Measurements from ENCODE around the gene KDM4C.
"Not testable (repeated sequence)": the region's sequence is repeated elsewhere in the genome, so short reads cannot be mapped to it uniquely, and the experiment has no call there.

The KDM4C gene

DNA sequence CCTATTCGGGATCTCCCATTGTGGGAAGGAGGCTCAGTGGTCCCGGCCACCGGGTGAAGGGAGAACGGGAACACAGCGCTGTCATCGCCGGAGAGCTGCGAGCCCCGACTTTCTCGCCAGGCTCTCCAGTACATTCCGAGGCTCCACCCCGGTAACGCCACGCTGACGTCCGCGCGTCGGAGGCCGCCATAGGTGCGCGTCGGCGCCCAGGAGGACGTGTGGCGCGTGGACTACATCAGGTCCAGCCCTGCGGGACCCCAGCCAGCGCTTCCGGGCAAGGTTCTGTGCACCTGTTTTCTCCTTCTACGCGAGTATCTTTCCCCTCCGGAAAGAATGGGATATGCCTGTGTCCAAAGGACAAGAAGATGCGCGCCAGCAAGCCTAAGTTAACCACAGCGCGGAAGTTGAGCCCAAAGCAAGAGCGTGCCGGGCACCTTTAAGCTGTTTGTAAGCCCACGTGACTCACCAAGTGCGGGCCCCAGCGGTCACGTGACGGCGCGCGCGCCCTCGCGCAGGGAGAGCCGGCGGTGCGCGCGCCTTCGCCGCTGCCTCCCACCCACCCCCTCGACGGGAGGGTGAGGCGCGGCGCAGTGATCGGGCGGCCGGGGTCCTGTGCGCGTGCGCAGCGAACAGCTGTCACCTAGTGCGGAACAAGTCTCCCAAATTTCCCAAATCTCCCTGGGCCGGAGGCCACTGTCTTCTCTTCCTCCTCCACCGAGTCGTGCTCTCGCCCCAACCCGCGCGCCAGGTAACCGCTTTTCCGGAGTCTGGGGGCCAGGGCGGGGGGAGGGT is at the start of gene KDM4C:
KDM4C (plus strand) TSS at position 518 of the 792 bp plus-strand sequence. CDS start 35,016 bp downstream, outside the sequence.
- H3K4me1 ChIP-seq (ENCODE audit: control insufficient read depth, insufficient read depth, low read length, unreplicated experiment), result peaks cover 10% of the 10 kb centered on the region
- peak within 1 kb of the TSS; percentile 90 for H3K4me3 ChIP-seq (ENCODE audit: low read depth, low read length)
- peak within 1 kb of the TSS; percentile 91 for H3K27ac ChIP-seq (ENCODE audit: low read depth, low read length)
- peak within 1 kb of the TSS; percentile 80 for H2AFZ ChIP-seq (ENCODE audit: low read length, unreplicated experiment)
- H3K36me3 ChIP-seq (ENCODE audit: insufficient read depth, low read length), result no peaks in the 10 kb centered on the region
- H3K79me2 ChIP-seq (ENCODE audit: control insufficient read depth, insufficient read depth, low read length, unreplicated experiment), result peaks cover 38% of the 10 kb centered on the region
- no peaks in the 10 kb centered on the region for H3K27me3 ChIP-seq (ENCODE audit: insufficient read depth, low read length)

- no peak overlapping the region for H2AFZ ChIP-seq (ENCODE audit: low read length, unreplicated experiment)
- no peak overlapping the region for H3K27ac ChIP-seq (ENCODE audit: low read depth, low read length)
- H3K27me3 ChIP-seq (ENCODE audit: insufficient read depth, low read length), result no peaks in the 10 kb centered on the region
- no peaks in the 10 kb centered on the region for H3K4me1 ChIP-seq (ENCODE audit: control insufficient read depth, insufficient read depth, low read length, unreplicated experiment)
- no peak overlapping the region for H3K4me3 ChIP-seq (ENCODE audit: low read depth, low read length)
- no peaks in the 10 kb centered on the region for H3K79me2 ChIP-seq (ENCODE audit: control insufficient read depth, insufficient read depth, low read length, unreplicated experiment)
- H3K36me3 ChIP-seq (ENCODE audit: insufficient read depth, low read length), result no peaks in the 10 kb centered on the region
Measured at GRCh38 chr9:6708732-6709131, 49.0 kb upstream of the KDM4C start.

DNA sequence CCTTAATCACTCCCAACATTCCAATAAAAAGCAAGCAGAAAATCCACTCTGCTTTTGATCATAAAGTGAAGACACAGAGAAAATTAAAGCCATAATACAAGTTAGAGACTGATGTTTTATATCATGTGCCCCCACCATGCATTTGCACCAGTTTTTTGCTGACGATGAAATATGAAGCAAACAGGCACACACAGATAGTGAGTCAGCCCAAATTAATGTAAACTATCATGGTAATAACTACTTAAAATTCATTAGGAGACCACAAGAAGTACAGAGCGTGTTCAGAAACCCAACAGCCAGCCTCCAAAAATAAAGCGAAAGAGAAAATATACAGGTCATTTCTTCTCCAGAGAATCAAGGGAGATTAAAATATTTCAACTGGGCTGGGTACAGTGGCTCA is 46.4 kb upstream of the KDM4C start:
- Histone ChIP-seq H3K4me3 (ENCODE audit: low read depth, low read length) (no peak overlapping the region), H3K79me2 (ENCODE audit: control insufficient read depth, insufficient read depth, low read length, unreplicated experiment) (no peaks in the 10 kb centered on the region), H3K27ac (ENCODE audit: low read depth, low read length) (no peak overlapping the region), H3K4me1 (ENCODE audit: control insufficient read depth, insufficient read depth, low read length, unreplicated experiment) (no peaks in the 10 kb centered on the region), H3K36me3 (ENCODE audit: insufficient read depth, low read length) (no peaks in the 10 kb centered on the region), H3K27me3 (ENCODE audit: insufficient read depth, low read length) (no peaks in the 10 kb centered on the region), H2AFZ (ENCODE audit: low read length, unreplicated experiment) (no peak overlapping the region)

DNA sequence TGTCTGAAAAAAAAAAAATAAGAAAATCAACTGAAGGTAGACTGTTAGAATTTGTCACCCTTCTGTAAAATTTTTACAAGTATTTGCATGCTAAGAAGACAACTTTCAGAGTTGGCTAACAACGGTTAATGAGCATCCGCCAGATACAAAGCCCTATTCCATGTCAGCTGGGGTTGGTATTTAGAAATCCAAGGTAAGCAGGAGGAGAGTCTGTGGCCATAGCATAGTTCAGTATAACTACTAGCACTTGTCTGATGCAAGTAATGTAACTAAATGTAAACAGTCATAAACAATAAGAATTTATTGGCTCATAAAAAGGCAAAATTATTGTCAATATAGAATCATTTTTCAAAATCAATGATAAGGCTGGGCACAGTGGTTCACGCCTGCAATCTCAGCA is 45.7 kb upstream of the KDM4C start:
- Histone ChIP-seq H3K4me1 (ENCODE audit: control insufficient read depth, insufficient read depth, low read length, unreplicated experiment) (no peaks in the 10 kb centered on the region), H3K36me3 (ENCODE audit: insufficient read depth, low read length) (no peaks in the 10 kb centered on the region), H2AFZ (ENCODE audit: low read length, unreplicated experiment) (no peak overlapping the region), H3K4me3 (ENCODE audit: low read depth, low read length) (no peak overlapping the region), H3K27me3 (ENCODE audit: insufficient read depth, low read length) (no peaks in the 10 kb centered on the region), H3K27ac (ENCODE audit: low read depth, low read length) (no peak overlapping the region), H3K79me2 (ENCODE audit: control insufficient read depth, insufficient read depth, low read length, unreplicated experiment) (no peaks in the 10 kb centered on the region)

DNA sequence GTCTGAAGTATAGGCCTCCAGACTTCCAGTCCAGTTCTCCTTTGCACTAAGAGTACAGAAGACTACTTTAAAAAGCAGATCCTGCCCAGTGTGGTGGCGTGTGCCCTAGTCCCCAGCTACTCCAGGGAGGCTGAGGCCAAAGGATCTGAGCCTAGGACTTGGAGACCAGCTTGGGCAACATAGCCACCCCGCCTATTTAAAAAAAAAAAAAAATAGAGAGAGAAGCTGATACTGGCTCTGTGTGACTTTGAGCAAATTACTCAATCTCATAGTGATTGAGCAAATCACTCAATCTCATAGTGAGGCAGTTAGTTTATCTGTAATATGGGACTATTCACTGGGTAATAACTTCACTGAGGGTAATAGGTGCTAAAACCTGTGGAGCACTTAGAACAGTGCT is 43.6 kb upstream of the KDM4C start:
- no peaks in the 10 kb centered on the region for H3K79me2 ChIP-seq (ENCODE audit: control insufficient read depth, insufficient read depth, low read length, unreplicated experiment)
- H3K4me3 ChIP-seq (ENCODE audit: low read depth, low read length), result no peak overlapping the region
- no peaks in the 10 kb centered on the region for H3K27me3 ChIP-seq (ENCODE audit: insufficient read depth, low read length)
- H3K36me3 ChIP-seq (ENCODE audit: insufficient read depth, low read length), result no peaks in the 10 kb centered on the region
- no peak overlapping the region for H3K27ac ChIP-seq (ENCODE audit: low read depth, low read length)
- H3K4me1 ChIP-seq (ENCODE audit: control insufficient read depth, insufficient read depth, low read length, unreplicated experiment), result no peaks in the 10 kb centered on the region
- no peak overlapping the region for H2AFZ ChIP-seq (ENCODE audit: low read length, unreplicated experiment)

DNA sequence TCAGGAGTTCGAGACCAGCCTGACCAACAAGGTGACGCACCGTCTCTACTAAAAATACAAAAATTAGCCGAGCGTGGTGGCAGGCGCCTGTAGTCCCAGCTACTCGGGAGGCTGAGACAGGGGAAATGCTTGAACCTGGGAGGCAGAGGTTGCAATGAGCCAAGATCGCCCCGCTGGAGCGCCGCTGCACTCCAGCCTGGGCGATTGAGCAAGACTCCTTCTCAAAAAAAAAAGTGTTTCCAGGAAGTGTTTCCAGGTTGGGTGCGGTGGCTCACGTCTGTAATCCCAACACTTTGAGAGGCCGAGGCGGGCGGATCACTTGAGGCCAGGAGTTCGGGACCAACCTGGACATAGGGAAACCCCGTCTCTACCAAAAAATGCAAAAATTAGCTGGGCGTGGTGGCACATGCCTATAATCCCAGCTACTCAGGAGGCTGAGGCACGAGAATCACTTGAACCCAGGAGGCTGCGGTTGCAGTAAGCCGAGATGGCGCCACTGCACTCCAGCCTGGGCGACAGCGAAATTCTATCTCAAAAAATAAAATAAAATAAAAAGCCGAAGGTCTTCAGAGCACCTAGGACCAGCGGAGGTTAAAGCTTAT is 42.5 kb upstream of the KDM4C start:
- peak overlapping the region; percentile 69; the same call in 1 of the 2 replicates for H3K4me3 ChIP-seq (ENCODE audit: low read depth, low read length)
- not testable (repeated sequence) for H3K4me1 ChIP-seq (ENCODE audit: control insufficient read depth, insufficient read depth, low read length, unreplicated experiment); H3K79me2 ChIP-seq (ENCODE audit: control insufficient read depth, insufficient read depth, low read length, unreplicated experiment); H3K36me3 ChIP-seq (ENCODE audit: insufficient read depth, low read length); H3K27me3 ChIP-seq (ENCODE audit: insufficient read depth, low read length); H3K27ac ChIP-seq (ENCODE audit: low read depth, low read length)
- peak overlapping the region; percentile 85 for H2AFZ ChIP-seq (ENCODE audit: low read length, unreplicated experiment)

DNA sequence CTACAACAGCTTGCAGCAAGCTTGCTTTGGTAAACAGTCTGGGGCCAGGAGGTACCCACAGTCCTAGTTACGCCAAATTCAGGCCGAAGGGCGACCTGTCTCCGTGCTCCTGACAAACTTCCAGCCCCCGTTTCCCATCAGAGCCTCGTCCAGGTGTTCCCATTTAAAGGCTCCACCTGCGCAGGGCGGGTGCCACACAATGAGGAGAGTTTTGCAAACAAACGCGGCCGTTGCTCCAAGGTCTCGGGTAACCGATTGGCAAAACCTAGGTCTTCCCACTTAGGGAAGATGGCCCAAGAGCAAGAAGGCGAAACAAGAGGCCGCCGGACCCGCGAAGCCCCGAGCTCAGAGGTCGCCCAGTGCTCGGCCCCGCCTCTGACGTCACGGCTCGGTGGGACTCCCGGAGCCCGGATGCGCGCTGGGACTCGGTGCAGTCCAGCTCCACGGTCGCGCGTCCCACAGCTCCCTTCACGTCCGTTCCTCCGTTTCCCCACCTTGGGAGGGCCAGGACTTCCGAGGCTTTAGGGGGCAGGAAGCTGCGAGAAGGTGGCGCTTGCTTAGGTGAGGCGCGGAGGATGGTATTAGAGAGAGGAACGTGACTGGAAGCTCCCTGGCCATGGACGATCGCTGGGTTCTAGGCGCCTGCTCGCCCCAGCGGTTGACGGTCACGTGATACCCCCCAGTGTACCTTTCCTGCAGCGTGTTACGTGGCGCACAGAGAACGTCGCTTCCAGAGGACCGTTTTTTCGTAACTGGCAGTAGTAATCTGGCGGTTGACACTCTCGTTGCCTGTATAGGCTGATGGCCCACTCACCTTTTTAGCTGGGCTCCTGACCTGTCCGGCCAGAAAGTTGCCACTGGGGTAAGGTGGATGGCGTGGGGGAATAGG is 41.8 kb upstream of the KDM4C start:
- Histone ChIP-seq H3K79me2 (ENCODE audit: control insufficient read depth, insufficient read depth, low read length, unreplicated experiment) (no peaks in the 10 kb centered on the region), H3K27me3 (ENCODE audit: insufficient read depth, low read length) (no peaks in the 10 kb centered on the region), H3K27ac (ENCODE audit: low read depth, low read length) (no peak overlapping the region), H2AFZ (ENCODE audit: low read length, unreplicated experiment) (peak overlapping the region; percentile 85), H3K4me1 (ENCODE audit: control insufficient read depth, insufficient read depth, low read length, unreplicated experiment) (no peaks in the 10 kb centered on the region), H3K4me3 (ENCODE audit: low read depth, low read length) (peak overlapping the region; percentile 69), H3K36me3 (ENCODE audit: insufficient read depth, low read length) (no peaks in the 10 kb centered on the region)

DNA sequence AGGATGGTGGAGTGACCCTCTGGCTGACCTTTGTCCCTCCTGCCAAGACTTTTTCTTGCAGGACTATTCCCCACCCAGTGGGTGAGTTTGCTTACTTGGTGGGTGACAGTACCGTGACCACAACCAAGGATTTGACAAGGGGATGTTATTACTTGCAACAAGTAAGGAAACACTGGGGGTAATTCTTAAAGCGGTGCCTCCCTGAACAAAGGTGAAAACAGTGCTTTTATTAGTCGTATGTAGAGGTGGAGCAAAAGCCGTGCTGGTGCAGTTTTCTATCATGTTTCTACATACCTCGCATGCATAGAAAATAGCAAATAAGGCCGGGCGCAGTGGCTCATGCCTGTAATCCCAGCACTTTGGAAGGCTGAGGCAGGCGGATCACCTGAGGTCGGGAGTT is 41.0 kb upstream of the KDM4C start:
- no peaks in the 10 kb centered on the region for H3K27me3 ChIP-seq (ENCODE audit: insufficient read depth, low read length)
- no peak overlapping the region for H3K27ac ChIP-seq (ENCODE audit: low read depth, low read length)
- H2AFZ ChIP-seq (ENCODE audit: low read length, unreplicated experiment), result no peak overlapping the region
- H3K36me3 ChIP-seq (ENCODE audit: insufficient read depth, low read length), result no peaks in the 10 kb centered on the region
- H3K79me2 ChIP-seq (ENCODE audit: control insufficient read depth, insufficient read depth, low read length, unreplicated experiment), result no peaks in the 10 kb centered on the region
- H3K4me3 ChIP-seq (ENCODE audit: low read depth, low read length), result no peak overlapping the region
- no peaks in the 10 kb centered on the region for H3K4me1 ChIP-seq (ENCODE audit: control insufficient read depth, insufficient read depth, low read length, unreplicated experiment)

- Histone ChIP-seq H2AFZ (ENCODE audit: low read length, unreplicated experiment) (no peak overlapping the region), H3K27me3 (ENCODE audit: insufficient read depth, low read length) (no peaks in the 10 kb centered on the region), H3K79me2 (ENCODE audit: control insufficient read depth, insufficient read depth, low read length, unreplicated experiment) (no peaks in the 10 kb centered on the region), H3K36me3 (ENCODE audit: insufficient read depth, low read length) (no peaks in the 10 kb centered on the region), H3K4me1 (ENCODE audit: control insufficient read depth, insufficient read depth, low read length, unreplicated experiment) (no peaks in the 10 kb centered on the region), H3K4me3 (ENCODE audit: low read depth, low read length) (no peak overlapping the region), H3K27ac (ENCODE audit: low read depth, low read length) (no peak overlapping the region)
Measured at GRCh38 chr9:6723881-6724420, 33.8 kb upstream of the KDM4C start.

- no peaks in the 10 kb centered on the region for H3K27me3 ChIP-seq (ENCODE audit: insufficient read depth, low read length)
- no peak overlapping the region for H3K27ac ChIP-seq (ENCODE audit: low read depth, low read length)
- H3K79me2 ChIP-seq (ENCODE audit: control insufficient read depth, insufficient read depth, low read length, unreplicated experiment), result no peaks in the 10 kb centered on the region
- H3K36me3 ChIP-seq (ENCODE audit: insufficient read depth, low read length), result no peaks in the 10 kb centered on the region
- no peak overlapping the region for H3K4me3 ChIP-seq (ENCODE audit: low read depth, low read length)
- H2AFZ ChIP-seq (ENCODE audit: low read length, unreplicated experiment), result peak overlapping the region; percentile 5
- no peaks in the 10 kb centered on the region for H3K4me1 ChIP-seq (ENCODE audit: control insufficient read depth, insufficient read depth, low read length, unreplicated experiment)
Measured at GRCh38 chr9:6733257-6733656, 24.5 kb upstream of the KDM4C start.
